GM12878 (cell line): Measurements from ENCODE around the gene CALD1. TPM values are rescaled to one million over a fixed set of nuclear protein-coding genes. Genes with fewer than 3 reads are reported as not detected.

ENCODE experiments used
- ATAC-seq: fragments of 200-7000 bp; cut with Tn5 transposase; 3 replicates; pipeline ENCODE4 v1.9.1; 2020; ENCODE audit warnings: mild to moderate bottlenecking, moderate library complexity
- BruUV-seq: library from RNA; stranded (reverse); fragments of 400-500 nt; replicated peaks from 2 replicates; lab custom pipeline; 2021; lab: Mats Ljungman, UMichigan
- CTCF ChIA-PET: fragments of 300-600 bp; sonication (Branson Sonifier 250); formaldehyde crosslinking; extraction: SDS; loops from one replicate; lab custom pipeline; 2021; ENCODE audit warnings: inconsistent platforms; lab: Yijun Ruan, JAX
- POLR2A ChIA-PET: fragments of 350-600 bp; formaldehyde crosslinking; extraction: SDS; loops from one replicate; lab custom pipeline; 2021; ENCODE audit warnings: inconsistent platforms; lab: Charles Lee
- RAD21 ChIA-PET: fragments of 300-600 bp; sonication (Branson Sonifier 250); formaldehyde crosslinking; loops from one replicate; lab custom pipeline; 2023; ENCODE audit warnings: antibody characterized with exemption; ENCODE audit not compliant: unreplicated experiment; lab: Charles Lee
- SMC1A ChIA-PET: fragments of 300-600 bp; sonication (Branson Sonifier 250); formaldehyde crosslinking; loops from one replicate; lab custom pipeline; 2023; ENCODE audit not compliant: unreplicated experiment, uncharacterized antibody; lab: Charles Lee
- DNase-seq: peaks from one replicate; pipeline ENCODE4 v3.0.0-alpha.2; 2011; ENCODE audit warnings: low read depth, low spot score
- FAIRE-seq: peaks from 3 replicates; lab custom pipeline; 2011; peaks lifted over from hg19 to GRCh38; lab: Jason Lieb, UNC
- H2AFZ ChIP-seq: 2 replicates; pipeline ENCODE4 v1.6.0; 2011; ENCODE audit warnings: low read depth, low read length, control low read depth; ENCODE audit not compliant: control insufficient read depth
- H3K27ac ChIP-seq: 2 replicates; pipeline ENCODE4 v1.5.1; 2011; ENCODE audit warnings: control low read depth; ENCODE audit not compliant: control insufficient read depth, insufficient read depth
- H3K27me3 ChIP-seq, 2 experiments: replicated peaks in 1 of 2; 2 replicates each; pipeline versions ENCODE4 v1.6.0 to v1.6.1; 2011; ENCODE audit warnings: low read length in 1 of 2; ENCODE audit not compliant: control insufficient read depth in 2 of 2, insufficient read depth in 2 of 2
- H3K36me3 ChIP-seq, 2 experiments: 2 replicates each; pipeline ENCODE4 v1.5.1; 2011; ENCODE audit warnings: low read length in 1 of 2; ENCODE audit not compliant: control insufficient read depth in 2 of 2, insufficient read depth in 2 of 2
- H3K4me1 ChIP-seq: 2 replicates; pipeline ENCODE4 v1.6.1; 2011; ENCODE audit warnings: mild to moderate bottlenecking, low read length, moderate library complexity, mixed read lengths; ENCODE audit not compliant: control insufficient read depth, insufficient read depth
- H3K4me2 ChIP-seq: 2 replicates; pipeline ENCODE4 v1.6.0; 2011; ENCODE audit warnings: control low read depth; ENCODE audit not compliant: control insufficient read depth, insufficient read depth
- H3K4me3 ChIP-seq: fragments of 200-600 bp; sonication (generic); 2 replicates; pipeline ENCODE4 v1.5.1; 2016
- H3K79me2 ChIP-seq: 2 replicates; pipeline ENCODE4 v1.6.0; 2011; ENCODE audit warnings: low read length; ENCODE audit not compliant: control insufficient read depth, insufficient read depth
- H3K9ac ChIP-seq: 2 replicates; pipeline ENCODE4 v1.8.0; 2011; ENCODE audit warnings: low read length, control low read depth, mixed read lengths; ENCODE audit not compliant: control insufficient read depth, insufficient read depth
- H3K9me3 ChIP-seq: replicated peaks from 3 replicates; pipeline ENCODE4 v1.5.1; 2011; ENCODE audit warnings: mild to moderate bottlenecking, low read length; ENCODE audit not compliant: control insufficient read depth, insufficient read depth
- H4K20me1 ChIP-seq: 2 replicates; pipeline ENCODE4 v1.6.0; 2011; ENCODE audit not compliant: control insufficient read depth, insufficient read depth
- CTCF ChIP-seq, 3 experiments: IDR thresholded peaks in 2 of 3; conservative IDR thresholded peaks in 1 of 3; 2 replicates each; pipeline ENCODE4 v1.5.1; 2011; ENCODE audit warnings: low read depth in 3 of 3, low read length in 3 of 3, mild to moderate bottlenecking in 3 of 3, control low read depth in 2 of 3, moderate library complexity in 2 of 3, inconsistent platforms in 1 of 3, mixed read lengths in 1 of 3; ENCODE audit not compliant: control insufficient read depth in 2 of 3, insufficient read depth in 1 of 3; ENCODE audit errors: extremely low read depth in 1 of 3
- HDAC2 ChIP-seq: fragments of 200-600 bp; sonication (generic); IDR thresholded peaks from 2 replicates; pipeline ENCODE4 v1.6.1; 2017
- MAX ChIP-seq: IDR thresholded peaks from 2 replicates; pipeline ENCODE4 v1.6.1; 2012; ENCODE audit warnings: low read depth, low read length, improper control_type of control experiment
- NFYB ChIP-seq: IDR thresholded peaks from 2 replicates; pipeline ENCODE4 v1.6.1; 2011; ENCODE audit warnings: low read depth, mild to moderate bottlenecking, low read length, improper control_type of control experiment, moderate library complexity; ENCODE audit not compliant: insufficient read depth
- PKNOX1 ChIP-seq: fragments of 450-650 bp; IDR thresholded peaks from 2 replicates; pipeline ENCODE4 v1.6.1; 2016; ENCODE audit warnings: mild to moderate bottlenecking
- RAD21 ChIP-seq: IDR thresholded peaks from 2 replicates; pipeline ENCODE4 v1.6.1; 2011; ENCODE audit warnings: mild to moderate bottlenecking, low read depth, low read length, moderate library complexity; ENCODE audit not compliant: insufficient read depth
- SMC3 ChIP-seq: IDR thresholded peaks from 2 replicates; pipeline ENCODE4 v1.6.1; 2011; ENCODE audit warnings: low read length, improper control_type of control experiment, borderline replicate concordance
- in situ Hi-C: fragments of 300-500 bp; cut with MboI; formaldehyde crosslinking; loops from 9 replicates; pipeline ENCODE4 v1.14.3; 2018; ENCODE audit warnings: mixed read lengths
- intact Hi-C: fragments of 100-400 bp; cut with micrococcal nuclease; formaldehyde crosslinking; loops from one replicate; pipeline ENCODE4 v1.14.2; 2022; ENCODE audit not compliant: unreplicated experiment
- polyA plus RNA-seq, 11 experiments: library from polyadenylated mRNA; depleted of rRNA in 4 of 11; unstranded in 6 of 11; stranded (reverse) in 5 of 11; fragments of >200 nt; fragmentation: Nextera tagmentation in 4 of 11; fragmentation: Illumina TruSeq in 1 of 11; extraction: Ambion mirVana in 4 of 11; extraction: Trizol in 1 of 11; gene quantifications; 1 replicate in 1 of 11; 2 replicates in 10 of 11; pipeline versions ENCODE4 v1.2.1 to v1.2.3, GENCODE V29; 2011 to 2016; ENCODE audit warnings: inconsistent platforms in 2 of 11, missing spikeins in 2 of 11, low read depth in 1 of 11
- total RNA-seq, 4 experiments: library from RNA; depleted of rRNA in 3 of 4; stranded (reverse); fragments of >200 nt in 3 of 4; fragmentation: Illumina TruSeq in 1 of 4; extraction: Trizol in 1 of 4; gene quantifications; 2 replicates each; pipeline versions ENCODE4 v1.2.1 to v1.2.3, GENCODE V29; 2013 to 2021

CALD1 gene
- total and polyA plus RNA-seq, 10 of the 15 experiments (the other 5 are each of a cell fraction or from before 2014, with no cell fraction given), result 0.03 to 1.3 (median 0.22) TPM

- H4K20me1 ChIP-seq, result no peaks in the 10 kb centered on the region
- no TSS peak for BruUV-seq
- ChIA-PET RAD21 (interaction anchor here (0.8 to 2.4 kb wide), 7 partner anchors 58 to 396 kb away, joined by 3 to 13 read pairs (median 4); no protein-coding TSS in a partner anchor), POLR2A (interaction anchor here (0.5 kb wide), 1 partner anchor 69 kb away, joined by 3 read pairs; no protein-coding TSS in a partner anchor), CTCF (interaction anchor here (0.7 to 3.2 kb wide), 11 partner anchors 9 to 246 kb away, joined by 3 to 32 read pairs (median 5); no protein-coding TSS in a partner anchor), SMC1A (interaction anchor here (1.0 to 2.9 kb wide), 10 partner anchors 12 to 290 kb away, joined by 3 to 16 read pairs (median 5); partner anchors contain the start of gene AGBL3)
- no peak overlapping the region for H3K4me2 ChIP-seq
- TF ChIP-seq CTCF (IDR thresholded peaks at IDR 0.05 in 2 of 3, conservative IDR thresholded peaks at IDR 0.05 in 1 of 3; ENCODE audit: control insufficient read depth in 2 of 3, extremely low read depth in 1 of 3, insufficient read depth in 1 of 3, low read depth in 3 of 3, low read length in 3 of 3), result peak in 1 of 3 experiments; percentile 27; a peak in 1 of 6 replicates
- TF ChIP-seq SMC3, result peak; percentile 32; the same call in 1 of the 2 replicates
- TF ChIP-seq RAD21, result peak; percentile 43; the same call in 1 of the 2 replicates
- 0 out of 2 replicates have a peak, but pooled peaks have one; percentile 17 for TF ChIP-seq PKNOX1
- no peak for TF ChIP-seq NFYB
- no peak for TF ChIP-seq HDAC2
- TF ChIP-seq MAX, result no peak
- in situ Hi-C loops (no loop called here), intact Hi-C loops (no loop called here)
- H3K79me2 ChIP-seq, result no peaks in the 10 kb centered on the region
- peak; percentile 66 for ATAC-seq
- H3K4me3 ChIP-seq, result no peak overlapping the region
- H3K27me3 ChIP-seq, result peaks cover 0 to 3% of the 10 kb centered on the region in 2 experiments; a peak in 2 of 4 replicates
- no peak for FAIRE-seq
- H3K36me3 ChIP-seq, result no peaks in the 10 kb centered on the region
- no peak overlapping the region for H2AFZ ChIP-seq
- H3K4me1 ChIP-seq, result no peaks in the 10 kb centered on the region
- H3K9me3 ChIP-seq, result no peaks in the 10 kb centered on the region
- no peak overlapping the region for H3K27ac ChIP-seq
- H3K9ac ChIP-seq, result no peak overlapping the region
- DNase-seq, result no peak
These were observed 99.4 kb downstream of the CALD1 start for GRCh38 chr7:134878746-134879357.
